Neuron (in vitro differentiated cells): ENCODE results near the gene KLHL7.
A peak's percentile ranks its signal among the peaks of the same experiment; 100 is the strongest.
"Not testable (repeated sequence)": the region's sequence is repeated elsewhere in the genome, so short reads cannot be mapped to it uniquely, and the experiment has no call there.

Source experiments
- H2AFZ ChIP-seq: one replicate; pipeline ENCODE4 v1.6.1; 2013; ENCODE audit warnings: low read depth, mild to moderate bottlenecking, inconsistent platforms, low read length, moderate library complexity
- H3K27me3 ChIP-seq: one replicate; pipeline ENCODE4 v1.6.1; 2013; ENCODE audit warnings: low read length; ENCODE audit not compliant: insufficient read depth
- H3K36me3 ChIP-seq: one replicate; pipeline ENCODE4 v1.6.1; 2013; ENCODE audit warnings: low read length; ENCODE audit not compliant: insufficient read depth
- H3K4me1 ChIP-seq: one replicate; pipeline ENCODE4 v1.6.1; 2013; ENCODE audit warnings: low read length; ENCODE audit not compliant: insufficient read depth
- H3K4me3 ChIP-seq: 2 replicates; pipeline ENCODE4 v1.5.1; 2013; ENCODE audit warnings: mild to moderate bottlenecking, low read length, moderate library complexity
- H3K9me3 ChIP-seq: one replicate; pipeline ENCODE4 v1.6.1; 2013; ENCODE audit warnings: low read length

The KLHL7 gene

DNA sequence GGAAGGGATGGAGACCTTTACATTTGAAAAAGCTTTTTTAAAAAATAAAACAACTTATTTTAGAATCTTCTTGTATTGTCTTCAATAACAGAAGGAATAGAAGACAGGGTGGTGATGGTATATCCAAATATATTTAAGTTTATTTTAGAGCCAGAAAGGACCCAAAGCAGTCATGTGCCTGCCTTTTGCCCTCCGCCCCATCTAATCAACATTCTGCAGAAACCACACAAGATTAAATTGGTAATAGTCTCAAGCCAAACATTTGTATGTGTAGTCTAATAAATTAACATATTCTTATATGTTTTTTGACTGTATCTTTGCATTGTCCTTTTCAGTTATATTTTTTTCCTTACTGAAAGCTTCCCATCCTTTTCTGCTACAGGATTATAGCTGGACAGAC, 59.7 kb downstream of the KLHL7 start:
- Histone ChIP-seq H3K4me3 (no peak overlapping the region), H2AFZ (no peak overlapping the region), H3K4me1 (no peaks in the 10 kb centered on the region), H3K36me3 (peaks cover 33% of the 10 kb centered on the region), H3K27me3 (no peaks in the 10 kb centered on the region), H3K9me3 (no peaks in the 10 kb centered on the region)

DNA sequence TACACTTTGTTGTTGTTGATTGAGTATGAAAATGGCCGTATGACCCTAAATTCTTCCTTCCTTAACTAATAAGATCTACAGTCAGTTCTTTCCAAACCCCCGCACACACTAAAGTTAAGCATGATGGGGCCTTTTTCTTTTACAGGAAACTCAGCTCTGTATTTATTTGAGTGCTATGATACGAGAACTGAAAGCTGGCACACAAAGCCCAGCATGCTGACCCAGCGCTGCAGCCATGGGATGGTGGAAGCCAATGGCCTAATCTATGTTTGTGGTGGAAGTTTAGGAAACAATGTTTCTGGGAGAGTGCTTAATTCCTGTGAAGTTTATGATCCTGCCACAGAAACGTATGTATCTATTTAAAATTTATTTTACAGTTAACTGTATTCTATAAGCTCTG, 62.1 kb downstream of the KLHL7 start:
- no peaks in the 10 kb centered on the region for H3K9me3 ChIP-seq
- peaks cover 42% of the 10 kb centered on the region for H3K36me3 ChIP-seq
- H3K27me3 ChIP-seq: no peaks in the 10 kb centered on the region

DNA sequence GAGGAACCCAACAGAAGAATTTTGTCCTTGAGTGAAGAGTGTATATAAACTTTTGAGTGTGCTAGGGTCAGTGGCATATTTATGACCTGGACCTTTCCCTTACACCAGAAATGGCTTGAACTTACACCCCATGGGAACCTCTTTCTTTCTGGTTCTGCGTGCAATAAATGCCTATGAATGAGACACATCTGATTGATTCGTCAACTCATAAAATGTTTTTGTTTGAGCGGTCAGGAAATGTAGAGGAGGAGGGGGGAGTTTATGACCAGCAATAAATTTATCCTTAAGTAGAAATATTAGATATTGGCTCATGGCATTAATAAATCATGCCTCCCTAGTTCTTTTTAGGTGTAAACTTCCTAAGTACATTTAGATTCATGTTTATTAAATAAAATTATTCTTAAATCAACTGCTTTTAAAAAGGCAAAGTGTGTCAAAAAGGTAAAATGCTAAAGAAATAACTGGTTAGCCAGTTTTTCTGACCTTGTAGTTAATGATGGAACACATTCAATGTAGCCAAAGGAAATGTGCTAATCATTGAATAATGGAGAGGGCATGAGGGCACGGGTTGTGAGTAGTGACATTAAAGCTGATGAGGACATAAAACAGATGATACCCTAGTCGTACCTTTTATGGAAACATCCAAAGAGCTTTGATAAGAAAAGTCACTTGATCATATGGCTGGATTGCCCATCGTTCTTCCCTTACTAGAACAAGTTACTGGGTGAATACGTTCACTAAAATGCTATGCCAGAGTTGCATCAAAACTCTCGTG, 62.7 kb downstream of the KLHL7 start:
- no peaks in the 10 kb centered on the region for H3K4me1 ChIP-seq
- no peak overlapping the region for H2AFZ ChIP-seq
- H3K36me3 ChIP-seq: peaks cover 46% of the 10 kb centered on the region
- H3K9me3 ChIP-seq: no peaks in the 10 kb centered on the region
- no peaks in the 10 kb centered on the region for H3K27me3 ChIP-seq
- H3K4me3 ChIP-seq: no peak overlapping the region

More for the DNA sequence above, 62.1 kb downstream of the KLHL7 start:
- H3K4me1 ChIP-seq: no peaks in the 10 kb centered on the region
- H2AFZ ChIP-seq: no peak overlapping the region
- no peak overlapping the region for H3K4me3 ChIP-seq

DNA sequence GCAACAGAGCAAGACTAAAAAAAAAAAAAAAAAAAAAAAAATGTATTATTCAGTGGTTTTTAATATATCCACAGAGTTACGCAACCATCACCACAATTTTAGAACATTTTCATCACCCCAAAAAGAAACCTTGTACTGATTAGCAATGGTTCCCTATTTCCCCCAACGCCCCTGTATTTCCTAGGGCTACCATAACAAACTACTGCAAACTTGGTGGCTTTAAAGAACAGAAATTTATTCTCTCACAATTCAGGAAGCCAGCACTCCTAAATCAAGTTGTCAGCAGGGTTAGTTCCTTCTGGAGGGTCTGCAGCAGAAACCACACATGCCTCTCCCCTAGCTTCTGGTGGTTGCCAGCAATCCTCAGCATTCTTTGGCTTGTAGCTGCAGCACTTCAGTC, 70.4 kb downstream of the KLHL7 start:
- no peaks in the 10 kb centered on the region for H3K27me3 ChIP-seq
- no peak overlapping the region for H3K4me3 ChIP-seq
- H3K4me1 ChIP-seq: no peaks in the 10 kb centered on the region
- H3K36me3 ChIP-seq: peaks cover 30% of the 10 kb centered on the region
- no peak overlapping the region for H2AFZ ChIP-seq
- no peaks in the 10 kb centered on the region for H3K9me3 ChIP-seq

DNA sequence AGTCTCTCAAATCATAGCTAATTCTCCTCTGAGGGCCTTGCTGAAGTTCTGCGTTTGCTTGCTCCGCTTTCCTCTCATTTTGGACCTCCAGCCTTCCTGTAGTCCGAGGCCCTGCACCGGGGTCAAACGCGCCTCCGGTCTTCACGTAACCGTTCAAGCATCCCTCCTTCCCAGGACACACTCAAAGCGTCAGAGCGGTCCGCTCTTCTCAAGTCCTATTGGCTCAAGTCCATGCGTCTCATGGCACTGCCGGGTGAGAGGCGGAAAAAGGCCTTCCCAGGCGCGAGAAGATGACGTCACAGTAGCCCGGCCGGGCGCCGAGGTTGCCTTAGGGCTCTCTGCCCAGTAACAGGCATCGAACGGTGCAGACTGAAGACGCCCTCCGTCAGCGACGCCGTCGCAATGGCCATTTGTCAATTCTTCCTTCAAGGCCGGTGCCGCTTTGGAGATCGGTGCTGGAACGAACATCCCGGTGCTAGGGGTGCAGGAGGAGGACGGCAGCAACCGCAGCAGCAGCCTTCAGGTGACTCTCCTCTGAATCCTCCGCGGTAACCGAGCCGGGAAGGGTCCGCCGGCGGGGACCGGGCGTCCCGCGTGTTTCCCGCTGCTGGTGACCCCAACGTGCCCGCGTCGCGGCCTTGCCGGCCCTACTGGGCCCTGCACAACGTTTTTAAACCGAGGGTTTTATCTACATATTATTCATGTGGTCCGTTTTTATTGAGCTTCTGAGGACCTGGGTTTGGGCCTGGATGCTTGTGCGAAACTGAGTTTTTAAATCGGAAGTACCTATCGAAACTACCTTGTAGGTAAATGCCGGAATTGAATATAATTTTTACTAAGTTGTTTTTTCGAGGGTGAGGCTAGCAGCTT, 76.3 kb downstream of the KLHL7 start, which contains the start of gene NUP42:
Gene NUP42, plus strand, starts transcription at position 365 of the 870 bp plus-strand sequence. Its CDS starts 38 bp downstream, at position 403.
- Histone ChIP-seq H3K36me3 (peaks cover 22% of the 10 kb centered on the region), H3K4me3 (peak within 1 kb of the TSS; percentile 63), H3K9me3 (no peaks in the 10 kb centered on the region), H2AFZ (peak within 1 kb of the TSS; percentile 29), H3K4me1 (peaks cover 7% of the 10 kb centered on the region), H3K27me3 (no peaks in the 10 kb centered on the region)

- peak overlapping the region; percentile 63 for H3K4me3 ChIP-seq
- peaks cover 35% of the 10 kb centered on the region for H3K36me3 ChIP-seq
Measured at GRCh38 chr7:23183279-23184012, 77.9 kb downstream of the KLHL7 start.

GRCh38 chr7:23184291-23184690, 78.7 kb downstream of the KLHL7 start:
- no peak overlapping the region for H2AFZ ChIP-seq
- no peaks in the 10 kb centered on the region for H3K27me3 ChIP-seq
- H3K36me3 ChIP-seq: peaks cover 42% of the 10 kb centered on the region
- H3K4me3 ChIP-seq: no peak overlapping the region
- peaks cover 7% of the 10 kb centered on the region for H3K4me1 ChIP-seq
- H3K9me3 ChIP-seq: no peaks in the 10 kb centered on the region

More at GRCh38 chr7:23183279-23184012, 77.9 kb downstream of the KLHL7 start:
- H3K9me3 ChIP-seq: no peaks in the 10 kb centered on the region
- H3K4me1 ChIP-seq: peaks cover 7% of the 10 kb centered on the region
- no peaks in the 10 kb centered on the region for H3K27me3 ChIP-seq
- H2AFZ ChIP-seq: no peak overlapping the region

DNA sequence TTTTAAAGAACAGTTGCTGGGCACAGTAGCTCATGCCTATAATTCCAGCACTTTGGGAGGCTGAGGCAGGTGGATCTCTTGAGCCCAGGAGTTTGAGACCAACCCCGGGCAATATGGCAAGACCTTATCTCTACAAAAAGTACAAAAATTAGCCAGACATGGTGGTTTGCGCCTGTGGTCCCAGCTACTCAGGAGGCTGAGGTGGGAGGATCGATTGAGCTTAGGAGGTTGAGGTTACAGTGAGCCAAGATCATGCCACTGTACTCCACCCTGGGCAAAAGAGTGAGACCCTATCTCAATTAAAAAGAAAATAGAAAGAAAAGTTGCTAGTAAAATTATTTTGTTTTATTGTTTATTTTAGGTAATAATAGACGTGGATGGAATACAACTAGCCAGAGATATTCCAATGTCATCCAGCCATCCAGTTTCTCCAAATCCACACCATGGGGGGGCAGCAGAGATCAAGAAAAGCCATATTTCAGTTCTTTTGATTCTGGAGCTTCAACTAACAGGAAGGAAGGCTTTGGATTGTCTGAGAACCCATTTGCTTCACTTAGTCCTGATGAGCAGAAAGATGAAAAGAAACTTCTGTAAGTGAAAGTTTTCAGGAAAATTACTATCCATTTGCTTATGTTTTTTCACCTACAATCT, 79.2 kb downstream of the KLHL7 start:
- Histone ChIP-seq H3K27me3 (no peaks in the 10 kb centered on the region), H3K4me1 (peaks cover 7% of the 10 kb centered on the region), H3K36me3 (peaks cover 44% of the 10 kb centered on the region), H3K9me3 (no peaks in the 10 kb centered on the region), H3K4me3 (no peak overlapping the region), H2AFZ (no peak overlapping the region)

DNA sequence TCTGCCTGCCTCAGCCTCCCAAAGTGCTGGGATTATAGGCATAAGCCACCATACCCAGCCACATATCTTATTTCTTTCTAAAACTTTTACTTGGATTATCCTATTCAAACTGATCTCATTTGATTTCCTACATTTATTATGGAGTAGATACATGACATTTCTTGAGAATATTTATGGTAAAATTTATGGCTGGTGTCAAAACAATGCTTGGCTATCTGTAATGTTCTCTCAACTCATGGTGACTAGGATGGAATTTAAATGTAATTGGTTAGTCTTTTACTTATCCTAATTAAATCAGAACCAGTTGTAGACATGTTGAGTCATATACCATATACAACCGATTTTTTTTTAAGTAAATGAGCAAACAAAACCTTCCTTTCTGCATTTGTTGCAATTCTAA, 80.4 kb downstream of the KLHL7 start:
- H3K4me3 ChIP-seq: no peak overlapping the region
- peaks cover 54% of the 10 kb centered on the region for H3K36me3 ChIP-seq
- H3K4me1 ChIP-seq: peaks cover 7% of the 10 kb centered on the region
- no peaks in the 10 kb centered on the region for H3K9me3 ChIP-seq
- H2AFZ ChIP-seq: no peak overlapping the region
- no peaks in the 10 kb centered on the region for H3K27me3 ChIP-seq

- peaks cover 57% of the 10 kb centered on the region for H3K36me3 ChIP-seq
- no peaks in the 10 kb centered on the region for H3K27me3 ChIP-seq
- no peak overlapping the region for H2AFZ ChIP-seq
- H3K4me3 ChIP-seq: no peak overlapping the region
- no peaks in the 10 kb centered on the region for H3K4me1 ChIP-seq
- H3K9me3 ChIP-seq: peaks cover 7% of the 10 kb centered on the region
Measured at GRCh38 chr7:23191022-23191421, 85.4 kb downstream of the KLHL7 start.

GRCh38 chr7:23193650-23194227, 88.2 kb downstream of the KLHL7 start:
- not testable (repeated sequence) for H2AFZ ChIP-seq, H3K4me1 ChIP-seq, H3K27me3 ChIP-seq, H3K9me3 ChIP-seq, H3K4me3 ChIP-seq
- H3K36me3 ChIP-seq: peaks cover 49% of the 10 kb centered on the region

GRCh38 chr7:23196306-23196705, 90.7 kb downstream of the KLHL7 start:
- Histone ChIP-seq H3K4me1 (peaks cover 5% of the 10 kb centered on the region), H3K36me3 (peaks cover 55% of the 10 kb centered on the region), H2AFZ (no peak overlapping the region), H3K27me3 (no peaks in the 10 kb centered on the region), H3K4me3 (no peak overlapping the region), H3K9me3 (peaks cover 7% of the 10 kb centered on the region)
